Measurements from ENCODE around the gene SAE1.

- TF ChIP-seq EZH2 (IDR thresholded peaks at IDR 0.05; ENCODE audit: insufficient read depth, poor library complexity, severe bottlenecking): no peak
- TF ChIP-seq EZH2phosphoT487 (IDR thresholded peaks at IDR 0.05; ENCODE audit: insufficient read depth, low read depth): no peak
Measured at GRCh38 chr19:47253467-47253881, 122.8 kb downstream of the SAE1 start.
